PC-9 (cell line): ENCODE results near the gene NFIA. TPM values are rescaled to one million over a fixed set of nuclear protein-coding genes. Genes with fewer than 3 reads are reported as not detected.

Source experiments
- BruUV-seq: library from RNA; stranded (reverse); fragments of 400-500 nt; replicated peaks from 2 replicates; lab custom pipeline; 2021; lab: Mats Ljungman, UMichigan
- CTCF ChIA-PET: fragments of 300-600 bp; sonication (Branson Sonifier 250); formaldehyde crosslinking; loops from one replicate; lab custom pipeline; 2022; ENCODE audit warnings: antibody characterized with exemption; lab: Charles Lee
- POLR2A ChIA-PET: fragments of 300-600 bp; sonication (Branson Sonifier 250); formaldehyde crosslinking; loops from one replicate; lab custom pipeline; 2022; ENCODE audit warnings: antibody characterized with exemption; ENCODE audit not compliant: unreplicated experiment; lab: Charles Lee
- DNase-seq, 2 experiments: peaks; one replicate each; pipeline versions ENCODE4 v3.0.0 to v3.0.0-alpha.2; 2015 to 2022; ENCODE audit warnings: mixed read lengths in 1 of 2
- H2AFZ ChIP-seq: fragments of 200-600 bp; sonication (generic); 2 replicates; pipeline ENCODE4 v1.8.1; 2017; ENCODE audit warnings: antibody characterized with exemption
- H3F3A ChIP-seq: fragments of 200-600 bp; sonication (generic); 2 replicates; pipeline ENCODE4 v1.8.1; 2017; ENCODE audit warnings: antibody characterized with exemption, mild to moderate bottlenecking, low read depth; ENCODE audit not compliant: insufficient read depth
- H3K27ac ChIP-seq: fragments of 200-600 bp; sonication (generic); 2 replicates; pipeline ENCODE4 v1.6.1; 2016; ENCODE audit warnings: mixed run types
- H3K27me3 ChIP-seq: fragments of 200-600 bp; sonication (generic); 2 replicates; pipeline ENCODE4 v1.6.1; 2016; ENCODE audit warnings: low read depth, mixed run types; ENCODE audit not compliant: insufficient read depth
- H3K36me3 ChIP-seq: fragments of 200-600 bp; sonication (generic); 2 replicates; pipeline ENCODE4 v1.6.1; 2016; ENCODE audit warnings: low read depth, mixed run types
- H3K4me1 ChIP-seq: fragments of 200-600 bp; sonication (generic); replicated peaks from 2 replicates; pipeline ENCODE4 v1.6.1; 2016; ENCODE audit warnings: mixed run types; ENCODE audit not compliant: insufficient read depth
- H3K4me2 ChIP-seq: fragments of 200-600 bp; sonication (generic); 2 replicates; pipeline ENCODE4 v1.6.1; 2017; ENCODE audit warnings: mixed run types
- H3K4me3 ChIP-seq: fragments of 200-600 bp; sonication (generic); 2 replicates; pipeline ENCODE4 v1.6.1; 2016; ENCODE audit warnings: mixed run types
- H3K79me2 ChIP-seq: fragments of 200-600 bp; sonication (generic); 2 replicates; pipeline ENCODE4 v1.6.1; 2017; ENCODE audit warnings: low read depth, mixed run types
- H3K9me2 ChIP-seq: fragments of 200-600 bp; sonication (generic); 2 replicates; pipeline ENCODE4 v1.8.1; 2017; ENCODE audit warnings: mild to moderate bottlenecking; ENCODE audit not compliant: insufficient read depth
- H3K9me3 ChIP-seq: fragments of 200-600 bp; sonication (generic); 2 replicates; pipeline ENCODE4 v1.8.1; 2016; ENCODE audit warnings: low read depth; ENCODE audit not compliant: insufficient read depth
- H4K20me1 ChIP-seq: fragments of 200-600 bp; sonication (generic); 2 replicates; pipeline ENCODE4 v1.8.1; 2017; ENCODE audit not compliant: insufficient read depth
- CTCF ChIP-seq: fragments of 200-600 bp; sonication (generic); conservative IDR thresholded peaks from 2 replicates; pipeline ENCODE4 v1.6.1; 2017; ENCODE audit warnings: mixed run types, antibody characterized with exemption, mild to moderate bottlenecking, moderate library complexity
- EZH2 ChIP-seq: fragments of 200-600 bp; sonication (generic); IDR thresholded peaks from 2 replicates; pipeline ENCODE4 v1.8.0; 2017; ENCODE audit warnings: antibody characterized with exemption, low read depth
- intact Hi-C: fragments of 100-400 bp; cut with micrococcal nuclease; formaldehyde crosslinking; loops from one replicate; pipeline ENCODE4 v1.10.0; 2022; ENCODE audit not compliant: unreplicated experiment
- total RNA-seq: library from RNA; stranded (reverse); gene quantifications from 2 replicates; pipeline ENCODE4 v1.2.3, GENCODE V29; 2021

The NFIA gene
- total RNA-seq, 1 experiment from 2014 or later: 26.7 TPM

- Histone ChIP-seq H3K27ac (no peak overlapping the region), H3K4me1 (peaks cover 17% of the 10 kb centered on the region), H3K9me2 (no peaks in the 10 kb centered on the region), H3K4me3 (no peak overlapping the region), H3K4me2 (peak overlapping the region; percentile 25; the same call in 1 of the 2 replicates), H4K20me1 (no peaks in the 10 kb centered on the region), H3F3A (no peaks in the 10 kb centered on the region), H3K79me2 (peaks cover 25% of the 10 kb centered on the region), H2AFZ (no peak overlapping the region), H3K36me3 (no peaks in the 10 kb centered on the region), H3K27me3 (no peaks in the 10 kb centered on the region), H3K9me3 (no peaks in the 10 kb centered on the region)
- ChIA-PET CTCF (interaction anchor here (0.6 kb wide), 1 partner anchor 393 kb away, joined by 3 read pairs; no protein-coding TSS in a partner anchor), POLR2A (no interaction called here)
- no peak for TF ChIP-seq CTCF
- TF ChIP-seq EZH2: no peak
- intact Hi-C loops: no loop called here
- DNase-seq: no peak
- BruUV-seq: no TSS peak
These were observed 38.6 kb downstream of the NFIA start for GRCh38 chr1:61120998-61121397.

GRCh38 chr1:61121631-61122030 lies 39.3 kb downstream of the NFIA start:
- ChIA-PET POLR2A (no interaction called here), CTCF (no interaction called here)
- no peak overlapping the region for H3K27ac ChIP-seq
- no peak overlapping the region for H2AFZ ChIP-seq
- BruUV-seq: no TSS peak
- intact Hi-C loops: no loop called here
- no peak overlapping the region for H3K4me2 ChIP-seq
- H3K9me2 ChIP-seq: no peaks in the 10 kb centered on the region
- DNase-seq: no peak
- H3K79me2 ChIP-seq: peaks cover 19% of the 10 kb centered on the region
- no peaks in the 10 kb centered on the region for H3K36me3 ChIP-seq
- no peaks in the 10 kb centered on the region for H3K9me3 ChIP-seq
- H3K4me1 ChIP-seq: peaks cover 17% of the 10 kb centered on the region
- H3F3A ChIP-seq: no peaks in the 10 kb centered on the region
- no peak for TF ChIP-seq EZH2
- no peak for TF ChIP-seq CTCF
- H3K27me3 ChIP-seq: no peaks in the 10 kb centered on the region
- H3K4me3 ChIP-seq: no peak overlapping the region
- H4K20me1 ChIP-seq: no peaks in the 10 kb centered on the region

- no peaks in the 10 kb centered on the region for H3K36me3 ChIP-seq
- H3K79me2 ChIP-seq: peaks cover 19% of the 10 kb centered on the region
- H3K4me2 ChIP-seq: no peak overlapping the region
- peaks cover 17% of the 10 kb centered on the region for H3K4me1 ChIP-seq
- DNase-seq: no peak
- H3K9me2 ChIP-seq: no peaks in the 10 kb centered on the region
- no peak for TF ChIP-seq CTCF
- TF ChIP-seq EZH2: no peak
- no peak overlapping the region for H3K4me3 ChIP-seq
- CTCF ChIA-PET: no interaction called here
- BruUV-seq: no TSS peak
- H3K27ac ChIP-seq: no peak overlapping the region
- H3K9me3 ChIP-seq: no peaks in the 10 kb centered on the region
- no peaks in the 10 kb centered on the region for H4K20me1 ChIP-seq
- intact Hi-C loops: no loop called here
- POLR2A ChIA-PET: no interaction called here
- no peaks in the 10 kb centered on the region for H3F3A ChIP-seq
- H3K27me3 ChIP-seq: no peaks in the 10 kb centered on the region
- no peak overlapping the region for H2AFZ ChIP-seq
These were observed 40.0 kb downstream of the NFIA start for GRCh38 chr1:61122389-61122788.
